Epidermal melanocyte (primary cell): ENCODE results near the gene FBXW5.

Experiments used
- DNase-seq: peaks from one replicate; pipeline ENCODE4 v3.0.0; 2011; ENCODE audit warnings: low spot score; ENCODE audit not compliant: insufficient read length

Gene FBXW5

GRCh38 chr9:136944519-136945332 lies at the start of gene FBXW5, which contains the start of gene C8G:
Gene FBXW5, minus strand, starts transcription at chr9:136944738. Its CDS starts 655 bp downstream, at chr9:136944083.
Gene C8G, plus strand, starts transcription at chr9:136945243. Its CDS starts 78 bp downstream, at chr9:136945321.
- DNase-seq: peak; percentile 99

GRCh38 chr9:136992819-136993369 lies 48.4 kb upstream of the FBXW5 start:
- no peak for DNase-seq

GRCh38 chr9:136991993-136992818 lies 47.7 kb upstream of the FBXW5 start, which contains the start of gene PAXX:
Gene PAXX, plus strand, starts transcription at chr9:136992422. Its CDS starts 22 bp downstream, at chr9:136992444.
- peak; percentile 99 for DNase-seq

- DNase-seq: no peak
These were observed 45.8 kb upstream of the FBXW5 start for GRCh38 chr9:136990242-136990911.

- no peak for DNase-seq
These were observed 44.3 kb upstream of the FBXW5 start for GRCh38 chr9:136988872-136989271.

GRCh38 chr9:136985853-136986252 lies 41.3 kb upstream of the FBXW5 start:
- no peak for DNase-seq

- no peak for DNase-seq
These were observed 40.6 kb upstream of the FBXW5 start for GRCh38 chr9:136985027-136985602.

- no peak for DNase-seq
These were observed 40.0 kb upstream of the FBXW5 start for GRCh38 chr9:136984464-136985026.

- no peak for DNase-seq
These were observed 39.2 kb upstream of the FBXW5 start for GRCh38 chr9:136983656-136984314.

- no peak for DNase-seq
These were observed 38.6 kb upstream of the FBXW5 start for GRCh38 chr9:136983167-136983566.

GRCh38 chr9:136982232-136983051 lies 37.9 kb upstream of the FBXW5 start, which contains the start of gene LCNL1:
Gene LCNL1, plus strand, starts transcription at chr9:136982993. Its CDS starts 594 bp downstream, at chr9:136983587.
- DNase-seq: no peak

GRCh38 chr9:136981588-136982231 lies 37.2 kb upstream of the FBXW5 start:
- DNase-seq: no peak

- no peak for DNase-seq
These were observed 36.3 kb upstream of the FBXW5 start for GRCh38 chr9:136980669-136981478.

GRCh38 chr9:136979769-136980587 lies 35.4 kb upstream of the FBXW5 start:
- DNase-seq: no peak

GRCh38 chr9:136978865-136979544 lies 34.5 kb upstream of the FBXW5 start:
- no peak for DNase-seq
